ENCODE results near the gene PVALEF.

Gene PVALEF

DNA sequence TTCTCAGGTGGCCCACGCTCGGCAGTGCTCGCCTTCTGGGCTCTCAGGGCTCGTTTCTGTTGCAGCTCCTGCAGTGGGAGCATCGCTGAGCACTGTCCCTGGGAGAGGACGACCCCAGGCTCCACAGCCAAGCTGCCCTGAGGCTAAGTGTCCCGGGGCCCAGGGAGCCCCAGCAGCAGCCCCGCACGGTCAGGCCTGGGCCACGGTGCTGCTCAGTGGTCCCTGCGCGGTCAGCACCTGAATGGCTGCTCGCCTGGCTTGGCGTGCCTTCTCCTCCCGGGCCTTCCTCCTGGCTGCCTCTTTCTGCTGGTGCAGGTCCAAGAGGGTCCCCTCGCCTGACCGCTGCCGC is 34.1 kb downstream of the PVALEF start:
- no peak for DNase-seq

DNA sequence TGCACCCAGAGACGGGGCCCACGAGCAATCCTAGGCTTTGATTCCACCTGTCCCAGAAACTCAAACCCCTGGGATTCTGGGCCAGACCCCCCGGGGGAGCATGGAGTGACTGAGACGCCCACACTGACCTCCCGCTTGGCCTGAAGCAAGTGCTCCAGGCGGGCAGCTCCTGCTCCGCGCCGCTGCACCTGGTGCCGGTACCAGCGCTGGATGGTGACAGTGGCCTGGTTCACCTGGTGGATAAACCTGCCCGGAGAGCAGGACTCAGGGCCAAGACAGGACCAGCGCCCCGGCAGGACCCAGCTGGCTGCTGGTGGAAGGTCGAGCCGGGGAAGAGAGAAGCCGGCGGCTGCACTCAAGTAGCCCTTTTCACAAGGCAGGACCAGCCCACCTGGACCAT is 34.9 kb downstream of the PVALEF start:
- no peak for DNase-seq

- no peak for DNase-seq
Measured at GRCh38 chr17:81200695-81201580, 35.6 kb downstream of the PVALEF start.

GRCh38 chr17:81202318-81202717 is 37.0 kb downstream of the PVALEF start:
- no peak for DNase-seq

- no peak for DNase-seq
Measured at GRCh38 chr17:81203136-81203535, 37.8 kb downstream of the PVALEF start.

DNA sequence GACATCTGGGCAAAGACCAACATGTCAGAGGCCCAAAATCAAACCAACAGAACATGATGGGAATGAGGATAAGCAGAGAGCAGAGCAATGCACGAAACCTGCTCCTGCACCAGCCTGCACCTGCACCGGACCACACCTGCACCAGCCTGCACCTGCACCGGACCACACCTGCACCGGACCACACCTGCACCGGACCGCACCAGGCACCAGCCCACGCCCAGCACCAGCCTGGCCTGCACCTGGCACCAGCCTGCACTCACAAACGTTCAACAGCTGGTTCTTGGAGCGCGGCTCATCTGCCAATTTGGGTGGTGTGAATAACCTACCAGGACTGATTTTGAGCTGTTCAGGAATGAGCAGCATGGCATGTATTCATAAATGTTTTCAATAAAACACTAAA is 39.3 kb downstream of the PVALEF start:
- DNase-seq, result no peak

GRCh38 chr17:81206166-81206565 is 40.9 kb downstream of the PVALEF start:
- DNase-seq, result no peak

- DNase-seq, result no peak
Measured at GRCh38 chr17:81206657-81207056, 41.4 kb downstream of the PVALEF start.

GRCh38 chr17:81207610-81208581 is 42.6 kb downstream of the PVALEF start:
- no peak for DNase-seq

- DNase-seq, result no peak
Measured at GRCh38 chr17:81208651-81209050, 43.3 kb downstream of the PVALEF start.

GRCh38 chr17:81209141-81209540 is 43.8 kb downstream of the PVALEF start:
- DNase-seq, result no peak

GRCh38 chr17:81210466-81210865 is 45.2 kb downstream of the PVALEF start:
- DNase-seq, result no peak

DNA sequence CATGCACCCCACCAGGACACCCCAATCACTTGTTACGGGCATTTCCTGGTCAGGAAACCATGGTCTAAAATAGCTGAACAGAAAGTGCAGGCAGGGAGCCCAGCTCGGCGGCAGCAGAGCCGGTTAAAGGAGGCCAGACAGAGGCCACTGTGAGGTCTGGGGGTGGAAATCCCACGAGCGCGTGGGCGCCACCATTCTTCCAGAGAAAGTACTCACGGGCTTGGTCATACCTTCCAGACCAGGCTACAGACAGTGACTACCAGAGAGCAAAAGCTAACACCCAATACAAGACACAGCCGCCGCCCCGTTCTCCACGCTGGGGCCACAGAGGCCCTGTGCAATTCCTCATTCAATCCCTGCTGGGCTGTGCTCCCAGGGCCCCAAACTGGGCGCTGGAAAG is 45.6 kb downstream of the PVALEF start:
- DNase-seq, result no peak

GRCh38 chr17:81212365-81212764 is 47.1 kb downstream of the PVALEF start:
- no peak for DNase-seq

GRCh38 chr17:81213978-81214377 is 48.7 kb downstream of the PVALEF start:
- DNase-seq, result no peak

- DNase-seq, result no peak
Measured at GRCh38 chr17:81217491-81217890, 52.2 kb downstream of the PVALEF start.

GRCh38 chr17:81218459-81218858 is 53.2 kb downstream of the PVALEF start:
- DNase-seq, result no peak

DNA sequence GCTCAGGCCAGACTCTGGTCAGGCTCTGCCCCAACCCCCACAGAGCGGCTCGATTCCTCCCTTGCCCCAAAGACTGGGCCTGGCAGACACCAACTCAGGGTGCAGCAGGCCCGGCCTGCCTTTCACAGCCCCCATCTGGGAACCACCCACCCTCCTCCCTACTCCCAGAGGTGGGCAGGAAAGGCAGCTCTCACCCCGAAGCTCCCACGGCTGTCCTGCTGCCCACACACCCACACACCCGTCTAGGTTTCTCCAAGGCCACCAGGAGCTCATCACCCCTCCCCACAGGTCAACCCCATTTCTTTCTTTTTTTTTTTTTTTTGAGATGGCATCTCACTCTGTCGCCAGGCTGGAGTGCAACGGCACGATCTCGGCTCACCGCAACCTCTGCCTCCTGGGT is 53.7 kb downstream of the PVALEF start:
- DNase-seq, result no peak

- DNase-seq, result no peak
Measured at GRCh38 chr17:81219476-81220180, 54.3 kb downstream of the PVALEF start.

DNA sequence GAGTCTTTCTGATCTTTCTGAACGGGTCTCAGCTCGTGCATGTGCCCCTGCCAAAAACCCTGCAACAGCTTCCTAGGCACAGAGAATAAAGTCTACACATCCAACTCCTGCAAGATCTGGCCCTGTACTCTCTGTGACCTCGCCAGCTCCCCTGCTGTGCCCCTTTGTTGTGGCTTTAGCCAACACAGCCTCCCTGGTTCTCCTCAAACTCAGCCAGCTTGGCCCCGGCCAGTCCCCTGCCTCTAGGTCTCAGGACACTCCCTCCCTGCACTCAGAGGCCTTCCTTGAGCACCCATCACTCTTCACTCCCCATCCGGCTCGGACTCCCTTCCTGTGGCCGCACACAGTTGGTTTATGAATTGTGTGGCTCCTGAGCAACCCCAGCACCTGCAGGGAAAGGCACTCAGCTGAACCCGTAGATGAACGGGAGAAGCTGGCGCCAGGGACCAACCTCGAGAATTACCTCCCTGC is 56.1 kb downstream of the PVALEF start:
- DNase-seq, result no peak

DNA sequence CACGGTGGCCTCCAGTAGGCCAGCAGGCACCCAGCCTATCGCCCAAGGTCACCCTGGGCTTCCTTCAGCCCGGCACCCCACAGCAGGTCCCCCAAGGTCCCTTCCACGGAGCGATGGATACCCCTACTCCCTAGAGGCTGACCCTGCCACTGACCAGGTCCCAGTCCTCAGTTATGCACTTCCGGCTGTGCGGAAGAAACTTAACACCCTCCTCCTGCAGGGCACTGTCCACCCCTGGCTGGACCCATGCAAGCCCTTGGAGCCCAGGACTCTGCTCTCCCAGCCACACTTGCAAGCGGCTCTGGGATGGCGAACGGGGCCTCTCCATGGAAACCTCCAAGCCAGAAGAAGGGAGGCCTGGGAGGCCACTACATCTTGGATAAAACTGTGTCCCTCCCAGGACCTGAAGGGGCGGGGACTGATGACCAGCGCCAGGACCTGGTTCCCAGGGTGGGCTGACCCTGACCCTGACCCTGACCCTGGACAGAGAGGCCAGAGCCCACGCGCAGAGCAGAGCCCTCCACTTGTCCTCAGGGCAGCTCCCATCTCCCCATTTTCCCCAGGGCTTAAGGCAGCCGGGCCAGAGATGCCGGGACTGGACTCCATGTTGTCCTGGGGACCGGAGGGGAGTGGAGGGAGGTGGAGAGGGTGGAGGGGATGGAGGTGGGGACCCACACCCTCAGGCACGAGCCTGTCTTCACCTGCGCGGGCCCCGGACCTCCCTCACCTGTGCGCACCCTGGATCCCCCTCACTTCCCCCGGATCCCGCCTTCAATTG is 56.7 kb downstream of the PVALEF start:
- DNase-seq, result no peak

DNA sequence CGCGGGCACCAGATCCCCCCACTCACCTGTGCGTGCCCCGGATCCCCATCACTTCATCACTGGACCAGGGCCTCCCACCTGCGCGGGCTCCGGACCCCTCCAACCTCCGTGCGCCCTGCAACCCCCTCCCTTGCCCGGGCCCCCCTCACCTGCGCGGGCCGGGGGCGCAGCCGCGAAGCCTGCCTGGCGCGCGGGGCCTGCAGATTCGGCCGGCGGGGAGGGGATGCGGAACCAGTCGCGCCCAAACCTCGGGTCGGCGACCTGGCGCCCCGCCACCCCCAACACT is 57.3 kb downstream of the PVALEF start:
- DNase-seq, result no peak
